Measurements from ENCODE around the gene ACTR3C.
A peak's percentile ranks its signal among the peaks of the same experiment; 100 is the strongest.

The ACTR3C gene

DNA sequence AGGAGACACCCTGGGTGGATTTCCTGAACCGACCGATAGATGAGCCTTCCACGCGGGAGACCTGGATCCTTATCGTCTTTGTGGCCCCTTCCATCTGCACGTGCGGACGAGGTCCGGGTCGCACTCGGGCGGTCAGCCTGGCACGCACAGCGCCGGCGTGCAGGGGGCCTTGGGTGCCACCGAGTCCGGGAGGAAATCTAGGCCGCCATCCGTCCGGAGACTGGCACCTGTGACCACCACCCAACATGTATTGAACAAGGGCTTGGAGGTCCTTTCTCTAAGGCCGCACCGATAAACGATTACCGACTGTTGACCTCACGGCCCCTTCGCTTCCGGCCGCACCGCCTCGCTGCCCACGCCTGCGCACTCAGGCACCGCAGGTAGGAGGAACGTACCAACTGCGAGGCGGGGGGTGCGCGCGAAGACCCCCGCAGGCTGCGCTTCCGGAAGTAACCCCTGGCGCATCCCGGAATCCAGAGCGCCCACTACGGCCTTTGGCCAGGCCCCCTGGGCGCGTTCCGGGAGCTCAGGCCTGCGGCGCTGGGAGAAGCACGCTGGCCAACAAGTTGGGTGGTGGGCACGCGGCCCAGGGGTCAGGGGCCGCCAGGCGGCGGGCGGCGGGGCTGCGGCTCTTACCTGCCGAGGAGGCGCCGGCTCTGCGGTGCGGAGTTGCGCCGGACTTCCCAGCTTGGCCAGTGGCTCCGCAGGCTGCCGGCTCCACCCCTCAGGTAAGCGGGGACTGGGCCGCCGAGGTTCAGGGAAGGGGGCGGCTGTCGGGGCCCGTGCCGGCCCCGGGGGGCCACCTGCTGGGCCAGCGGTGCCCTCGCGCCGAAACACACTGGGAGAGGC, at the start of gene ACTR3C, which contains the start of gene LRRC61:
ACTR3C (minus strand) TSS at position 713 of the 849 bp plus-strand sequence. CDS start 28,249 bp downstream, outside the sequence.
LRRC61 (plus strand) TSS at position 523 of the 849 bp plus-strand sequence. CDS start 13,507 bp downstream, outside the sequence.
- DNase-seq: no peak

DNA sequence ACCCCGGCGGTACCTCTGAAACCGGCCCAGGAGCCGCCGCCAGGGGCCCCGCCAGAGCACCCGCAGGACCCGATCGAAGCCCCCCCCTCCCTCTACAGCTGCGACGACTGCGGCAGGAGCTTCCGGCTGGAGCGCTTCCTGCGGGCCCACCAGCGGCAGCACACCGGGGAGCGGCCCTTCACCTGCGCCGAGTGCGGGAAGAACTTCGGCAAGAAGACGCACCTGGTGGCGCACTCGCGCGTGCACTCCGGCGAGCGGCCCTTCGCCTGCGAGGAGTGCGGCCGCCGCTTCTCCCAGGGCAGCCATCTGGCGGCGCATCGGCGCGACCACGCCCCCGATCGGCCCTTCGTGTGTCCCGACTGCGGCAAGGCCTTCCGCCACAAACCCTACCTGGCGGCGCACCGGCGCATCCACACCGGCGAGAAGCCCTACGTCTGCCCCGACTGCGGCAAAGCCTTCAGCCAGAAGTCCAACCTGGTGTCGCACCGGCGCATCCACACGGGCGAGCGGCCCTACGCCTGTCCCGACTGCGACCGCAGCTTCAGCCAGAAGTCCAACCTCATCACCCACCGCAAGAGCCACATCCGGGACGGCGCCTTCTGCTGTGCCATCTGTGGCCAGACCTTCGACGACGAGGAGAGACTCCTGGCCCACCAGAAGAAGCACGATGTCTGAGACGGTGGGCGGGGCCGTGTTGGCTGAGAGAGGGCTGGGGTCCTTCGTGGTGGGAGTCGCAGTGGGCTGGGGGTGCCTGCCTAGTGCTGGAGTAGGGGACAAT, 49.1 kb upstream of the ACTR3C start:
- no peak for DNase-seq

DNA sequence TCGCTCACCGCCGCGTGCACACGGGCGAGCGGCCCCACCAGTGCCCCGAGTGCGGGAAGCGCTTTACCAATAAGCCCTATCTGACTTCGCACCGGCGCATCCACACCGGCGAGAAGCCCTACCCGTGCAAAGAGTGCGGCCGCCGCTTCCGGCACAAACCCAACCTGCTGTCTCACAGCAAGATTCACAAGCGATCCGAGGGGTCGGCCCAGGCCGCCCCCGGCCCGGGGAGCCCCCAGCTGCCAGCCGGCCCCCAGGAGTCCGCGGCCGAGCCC, 48.6 kb upstream of the ACTR3C start:
- DNase-seq: no peak

DNA sequence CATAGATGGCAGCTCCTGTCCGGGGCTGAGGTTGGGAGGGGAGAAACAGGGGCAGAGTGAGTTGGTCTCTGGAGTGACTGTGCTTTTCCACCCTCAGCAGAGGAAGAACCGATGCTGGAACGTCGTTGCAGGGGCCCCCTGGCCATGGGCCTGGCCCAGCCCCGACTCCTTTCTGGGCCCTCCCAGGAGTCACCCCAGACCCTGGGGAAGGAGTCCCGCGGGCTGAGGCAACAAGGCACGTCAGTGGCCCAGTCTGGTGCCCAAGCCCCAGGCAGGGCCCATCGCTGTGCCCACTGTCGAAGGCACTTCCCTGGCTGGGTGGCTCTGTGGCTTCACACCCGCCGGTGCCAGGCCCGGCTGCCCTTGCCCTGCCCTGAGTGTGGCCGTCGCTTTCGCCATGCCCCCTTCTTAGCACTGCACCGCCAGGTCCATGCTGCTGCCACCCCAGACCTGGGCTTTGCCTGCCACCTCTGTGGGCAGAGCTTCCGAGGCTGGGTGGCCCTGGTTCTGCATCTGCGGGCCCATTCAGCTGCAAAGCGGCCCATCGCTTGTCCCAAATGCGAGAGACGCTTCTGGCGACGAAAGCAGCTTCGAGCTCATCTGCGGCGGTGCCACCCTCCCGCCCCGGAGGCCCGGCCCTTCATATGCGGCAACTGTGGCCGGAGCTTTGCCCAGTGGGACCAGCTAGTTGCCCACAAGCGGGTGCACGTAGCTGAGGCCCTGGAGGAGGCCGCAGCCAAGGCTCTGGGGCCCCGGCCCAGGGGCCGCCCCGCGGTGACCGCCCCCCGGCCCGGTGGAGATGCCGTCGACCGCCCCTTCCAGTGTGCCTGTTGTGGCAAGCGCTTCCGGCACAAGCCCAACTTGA, 48.0 kb upstream of the ACTR3C start:
- DNase-seq: no peak

DNA sequence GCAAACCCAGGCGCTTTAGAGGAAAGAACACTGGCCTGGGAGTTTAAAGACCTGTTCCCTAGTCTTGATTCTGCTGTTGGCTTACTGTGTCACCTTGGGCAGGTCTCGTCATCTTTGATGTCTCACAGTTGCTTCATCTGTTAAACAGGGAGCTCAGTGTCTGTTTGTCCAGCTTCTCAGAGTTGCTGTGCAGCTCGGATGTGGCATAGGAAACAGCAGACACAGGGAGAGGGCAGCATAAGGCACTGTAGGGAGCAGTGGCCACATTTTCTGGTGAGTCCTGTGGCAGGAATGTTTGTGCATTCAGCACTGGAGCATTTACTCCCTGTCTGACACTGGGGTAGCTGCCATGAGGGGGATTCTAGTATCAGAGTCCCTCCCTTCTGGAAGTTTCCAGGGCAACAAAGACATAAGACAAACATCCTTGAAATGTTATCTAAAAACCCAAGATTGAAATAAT, 47.3 kb upstream of the ACTR3C start:
- peak; percentile 9 for DNase-seq

DNA sequence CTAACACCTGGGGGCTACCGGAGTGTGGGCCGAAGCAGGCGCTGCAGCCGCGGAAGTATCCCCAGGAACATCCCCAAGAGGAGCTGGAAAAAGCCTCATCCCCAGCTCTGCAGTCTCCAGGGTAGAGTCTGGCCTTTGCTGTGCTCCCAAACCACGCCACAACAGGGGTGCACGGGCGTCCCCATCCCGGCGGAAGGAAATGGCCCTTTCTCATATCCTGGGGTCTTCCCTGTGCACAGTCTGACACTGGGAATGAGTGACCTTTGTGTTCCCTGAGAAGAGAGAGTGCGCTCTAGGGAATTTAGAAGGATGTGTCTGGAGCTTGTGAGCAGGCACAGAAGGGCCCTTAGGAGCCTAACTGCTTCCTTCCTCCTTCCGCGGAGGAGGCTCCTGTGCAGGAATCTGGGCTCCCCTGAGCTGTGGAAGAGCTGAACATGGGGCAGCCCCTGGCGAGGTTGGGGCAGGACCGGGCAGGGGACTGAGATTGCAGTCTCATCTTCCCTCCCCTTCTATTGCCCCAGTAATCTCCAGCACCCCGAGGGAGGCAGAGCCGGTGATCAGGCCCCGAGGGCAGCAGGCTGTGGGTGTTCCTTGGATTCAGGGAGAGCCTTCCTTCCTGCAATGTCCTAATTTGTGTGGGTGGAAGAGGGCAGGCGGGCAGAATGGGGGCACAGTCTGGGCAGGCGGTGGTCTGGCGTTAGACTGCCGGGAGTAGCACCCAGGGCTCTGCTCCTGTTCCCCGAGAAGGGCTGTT, 46.6 kb upstream of the ACTR3C start:
- DNase-seq: no peak

DNA sequence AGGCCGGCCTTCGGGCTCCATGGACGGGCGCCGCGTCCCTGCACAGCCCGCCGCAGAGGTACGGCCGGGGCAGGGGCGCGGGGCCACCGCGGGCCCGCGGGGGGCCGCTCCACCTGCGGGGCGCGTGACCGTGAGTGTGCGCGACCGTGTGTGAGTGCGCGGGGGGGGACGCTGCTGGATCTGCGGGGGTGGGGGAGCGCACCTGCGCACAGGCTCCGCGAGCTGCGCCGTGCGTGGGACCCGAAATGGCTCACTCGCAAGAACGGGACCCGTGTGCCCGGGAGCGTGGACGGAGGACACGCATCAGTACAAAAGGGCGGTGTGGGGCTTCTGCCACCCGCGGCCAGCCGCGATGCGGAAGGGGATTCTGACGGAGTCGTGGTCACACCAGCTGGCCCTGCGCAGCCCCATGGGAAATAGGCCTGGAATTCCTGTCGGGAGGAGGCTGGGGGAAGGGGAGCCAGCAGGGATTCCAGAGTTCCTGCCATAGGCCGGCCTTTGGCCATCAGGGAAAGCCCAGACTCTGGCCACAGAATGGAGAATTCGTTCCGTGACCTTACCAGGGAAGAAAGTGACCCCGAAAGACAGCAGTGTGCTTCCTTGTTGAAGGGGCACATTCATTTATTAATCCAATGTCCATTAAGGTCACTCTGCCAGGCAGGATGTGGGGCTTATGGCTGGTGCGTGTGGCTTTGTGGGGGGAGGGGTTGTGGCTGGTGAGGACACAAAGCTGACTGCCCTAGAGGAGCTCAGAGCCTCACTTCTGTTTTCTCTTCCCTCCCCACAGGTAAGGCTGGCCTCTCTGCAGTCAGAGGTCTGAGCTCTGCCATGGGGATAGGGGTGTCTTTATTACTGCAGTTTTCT, 45.8 kb upstream of the ACTR3C start:
- peak; percentile 58 for DNase-seq

DNA sequence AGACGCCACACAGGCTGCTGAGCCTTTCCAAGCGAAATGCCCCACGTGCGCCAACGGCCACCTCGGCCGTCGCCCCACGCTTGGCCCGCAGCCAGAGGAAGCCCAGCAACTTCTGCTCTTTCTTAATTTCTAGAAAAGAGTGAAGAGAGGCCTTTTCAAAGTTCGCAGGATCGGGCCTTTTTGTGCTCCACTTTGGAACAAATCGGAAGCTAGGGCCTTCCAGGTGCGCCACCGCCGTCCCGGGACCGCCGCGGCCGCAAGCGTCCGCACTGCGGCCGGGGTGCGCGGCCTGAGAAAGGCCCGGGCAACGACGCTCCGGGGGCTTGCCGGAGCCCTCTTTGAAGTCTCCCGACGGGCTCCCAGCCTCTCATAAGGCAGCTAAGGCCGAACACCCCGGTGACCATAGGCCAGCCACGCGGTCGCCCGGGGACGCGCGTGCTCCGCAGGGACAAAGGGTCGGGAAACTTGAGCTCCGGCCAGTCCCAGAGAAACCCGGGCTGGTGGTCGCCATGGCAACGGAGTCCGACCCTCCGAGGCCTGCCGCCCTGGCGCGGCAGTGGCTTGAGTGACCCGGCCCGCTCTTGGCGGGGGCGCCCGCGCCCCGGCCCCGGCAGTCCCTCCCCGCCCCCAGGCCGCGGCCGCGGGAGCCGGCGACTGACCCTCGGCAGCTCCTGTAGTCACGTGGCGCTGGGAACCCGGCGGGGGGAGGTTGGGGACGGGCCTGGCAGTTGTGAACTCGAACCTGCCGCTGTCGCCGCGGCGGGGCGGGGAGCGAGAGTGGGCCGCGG, 44.9 kb upstream of the ACTR3C start, which contains the start of gene REPIN1:
REPIN1 (plus strand) TSS at position 727 of the 788 bp plus-strand sequence. CDS start 890 bp downstream, outside the sequence.
- DNase-seq: peak; percentile 78

DNA sequence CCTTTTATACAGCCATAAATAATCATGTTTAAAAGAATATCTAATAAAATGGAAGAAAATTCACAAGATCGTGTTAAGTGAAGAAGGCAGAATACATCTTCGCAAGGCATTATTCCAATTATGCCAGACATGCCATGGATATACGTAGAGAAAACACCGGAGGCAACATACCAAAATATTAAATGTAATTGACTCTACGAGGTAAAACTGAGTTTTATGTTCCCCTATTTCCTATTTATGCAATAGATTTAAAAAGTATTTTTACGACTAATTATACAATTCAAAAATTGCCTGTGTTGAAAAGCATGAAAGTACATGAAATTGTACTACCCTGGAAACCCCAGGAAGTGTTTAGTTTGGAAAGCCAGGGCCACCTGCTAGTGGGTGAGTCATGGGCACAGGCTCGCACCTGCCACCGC, 44.3 kb upstream of the ACTR3C start:
- DNase-seq: peak; percentile 16

DNA sequence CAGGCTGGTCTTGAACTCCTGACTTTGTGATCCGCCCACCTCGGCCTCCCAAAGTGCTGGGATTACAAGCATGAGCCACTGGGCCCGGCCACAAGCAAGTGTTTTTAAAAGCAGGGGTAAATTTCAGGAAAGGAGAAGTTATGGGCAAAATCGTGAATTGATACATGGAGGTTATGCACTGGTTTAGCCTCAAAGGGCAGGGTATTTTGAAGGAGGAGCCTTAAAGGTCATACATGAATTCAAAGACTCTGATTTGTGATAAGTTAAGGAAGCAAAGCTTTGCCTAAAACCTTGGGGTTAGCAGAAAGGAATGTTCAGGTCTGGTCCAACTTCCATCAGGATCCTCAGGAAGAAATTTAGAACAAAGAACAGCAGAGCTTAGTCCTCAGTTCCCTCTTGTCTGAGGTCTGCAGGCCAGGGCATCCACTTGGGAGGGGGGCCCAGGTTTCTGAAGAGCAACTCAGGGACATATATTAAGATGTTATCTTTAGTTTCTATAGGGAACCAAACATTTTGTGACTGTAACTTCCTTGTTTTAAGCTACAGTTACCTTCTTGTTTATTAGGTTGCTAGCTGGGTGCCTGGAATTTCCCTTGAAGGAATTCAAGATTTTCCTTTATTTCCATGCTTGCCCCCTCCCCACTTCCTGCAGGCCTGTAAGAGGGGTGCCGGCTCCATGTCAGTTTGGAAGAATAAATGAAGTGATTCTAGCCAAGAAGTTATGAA, 42.5 kb upstream of the ACTR3C start:
- no peak for DNase-seq

DNA sequence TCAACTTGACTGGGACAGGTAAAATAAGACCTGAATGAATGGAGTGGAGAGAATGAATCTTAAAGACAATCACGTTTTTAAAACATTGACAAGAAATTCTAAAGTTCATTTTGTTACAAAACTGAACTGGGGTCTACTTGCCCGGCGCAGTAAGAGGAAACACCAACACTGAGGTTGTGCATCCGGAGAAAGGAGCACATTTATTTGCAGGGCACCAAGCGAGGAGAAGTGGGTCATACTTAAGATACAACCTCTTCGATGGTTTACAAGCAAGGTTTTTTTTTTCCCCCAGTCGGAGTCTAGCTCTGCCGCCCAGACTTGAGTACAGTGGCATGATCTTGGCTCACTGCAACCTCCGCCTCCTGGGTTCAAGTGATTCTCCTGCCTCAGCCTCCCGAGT, 41.8 kb upstream of the ACTR3C start:
- no peak for DNase-seq

DNA sequence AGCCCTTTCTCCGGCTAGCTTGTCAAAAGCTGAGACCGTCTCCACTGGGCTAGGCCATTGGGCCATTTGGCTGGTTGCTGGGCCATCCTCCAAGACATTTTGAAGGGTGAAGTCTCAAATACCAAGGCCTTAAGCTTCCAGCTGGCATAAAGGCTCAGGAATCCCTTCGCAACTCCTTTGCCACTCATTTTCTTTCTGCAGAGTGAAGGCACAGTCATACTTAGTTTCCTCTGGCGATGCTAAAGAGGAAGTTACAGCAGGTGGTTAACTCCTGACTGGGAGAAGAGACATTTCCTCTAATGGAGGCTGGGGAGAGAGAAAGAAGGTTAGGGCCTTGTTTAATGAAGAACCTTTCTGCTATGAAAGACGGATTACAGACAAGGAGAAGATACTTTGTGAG, 40.5 kb upstream of the ACTR3C start:
- DNase-seq: no peak

DNA sequence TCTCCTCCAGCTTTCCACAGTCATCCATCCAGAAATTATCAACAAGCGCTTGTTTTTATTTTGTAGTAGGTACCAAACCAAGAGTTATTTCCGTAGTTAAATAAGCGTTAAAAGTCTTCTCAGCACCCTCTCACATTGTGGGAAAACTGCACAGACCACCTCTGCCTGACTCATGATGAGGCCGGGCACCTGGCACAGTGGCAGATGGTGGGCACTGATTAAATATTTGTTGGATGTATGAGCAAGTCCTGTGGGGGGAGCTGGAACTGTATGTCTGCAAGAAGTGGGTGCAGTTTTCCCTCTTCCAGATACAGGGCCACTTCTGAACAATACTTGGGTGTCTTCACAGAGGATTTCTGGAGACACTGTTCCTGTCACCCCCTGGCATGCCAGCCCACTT, 40.0 kb upstream of the ACTR3C start:
- no peak for DNase-seq

DNA sequence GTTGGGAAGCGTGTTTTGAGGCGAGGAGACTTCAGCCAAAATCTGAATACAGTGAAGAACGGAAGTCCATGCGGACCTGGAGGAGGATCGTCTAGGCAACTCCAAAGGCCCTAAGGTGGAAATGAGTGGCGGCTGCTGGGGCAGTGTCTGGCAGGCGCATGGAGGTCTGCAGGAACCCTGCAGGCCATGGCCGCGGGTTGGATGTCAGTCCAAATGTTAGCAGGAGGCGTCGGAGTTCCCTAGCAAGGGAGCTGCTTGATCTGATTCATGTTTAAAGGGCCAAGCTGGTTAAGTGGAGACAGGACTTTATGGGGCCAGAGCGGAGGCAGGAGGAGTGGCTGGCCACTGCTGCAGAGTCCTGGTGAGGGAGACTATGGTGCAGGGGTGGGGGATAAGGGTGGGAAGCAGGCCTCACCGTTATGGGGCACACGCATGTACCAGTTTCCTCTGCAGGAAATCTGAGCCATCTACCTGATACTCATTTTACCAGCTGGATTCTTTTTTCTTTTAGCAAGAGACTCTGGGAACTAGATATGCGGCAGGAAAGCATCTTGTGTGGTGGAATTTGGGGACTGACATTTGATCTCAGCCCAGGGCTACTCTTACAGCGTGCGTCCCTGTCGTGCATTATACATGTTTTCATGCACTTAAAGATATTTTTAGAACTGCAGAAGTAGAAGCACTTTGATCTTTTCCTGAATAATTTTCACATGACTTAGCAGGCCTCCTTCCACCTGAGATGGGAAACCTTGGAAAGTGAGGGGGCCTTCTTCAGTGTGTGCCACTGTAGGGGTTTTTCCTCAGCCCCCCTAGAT, 38.7 kb upstream of the ACTR3C start:
- DNase-seq: no peak

DNA sequence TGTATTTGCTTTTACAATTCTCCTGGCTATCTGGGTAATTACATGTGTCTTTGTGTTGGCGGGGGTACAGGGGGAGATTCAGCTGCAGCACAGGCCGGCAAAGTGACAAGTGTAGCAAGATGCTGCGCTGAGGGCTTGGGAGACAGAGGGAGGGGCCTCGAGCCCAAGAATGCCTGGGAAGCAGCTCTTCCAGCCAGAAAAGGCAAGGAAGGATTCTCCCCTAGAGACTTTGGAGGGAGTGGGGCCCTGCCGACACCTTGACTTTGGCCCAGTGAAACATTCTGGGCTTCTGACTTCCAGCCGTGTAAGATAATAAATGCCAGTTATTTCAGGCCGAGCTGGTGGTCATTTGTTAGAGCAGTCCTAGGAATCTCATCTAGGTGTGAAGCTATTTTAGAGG, 38.1 kb upstream of the ACTR3C start:
- no peak for DNase-seq

DNA sequence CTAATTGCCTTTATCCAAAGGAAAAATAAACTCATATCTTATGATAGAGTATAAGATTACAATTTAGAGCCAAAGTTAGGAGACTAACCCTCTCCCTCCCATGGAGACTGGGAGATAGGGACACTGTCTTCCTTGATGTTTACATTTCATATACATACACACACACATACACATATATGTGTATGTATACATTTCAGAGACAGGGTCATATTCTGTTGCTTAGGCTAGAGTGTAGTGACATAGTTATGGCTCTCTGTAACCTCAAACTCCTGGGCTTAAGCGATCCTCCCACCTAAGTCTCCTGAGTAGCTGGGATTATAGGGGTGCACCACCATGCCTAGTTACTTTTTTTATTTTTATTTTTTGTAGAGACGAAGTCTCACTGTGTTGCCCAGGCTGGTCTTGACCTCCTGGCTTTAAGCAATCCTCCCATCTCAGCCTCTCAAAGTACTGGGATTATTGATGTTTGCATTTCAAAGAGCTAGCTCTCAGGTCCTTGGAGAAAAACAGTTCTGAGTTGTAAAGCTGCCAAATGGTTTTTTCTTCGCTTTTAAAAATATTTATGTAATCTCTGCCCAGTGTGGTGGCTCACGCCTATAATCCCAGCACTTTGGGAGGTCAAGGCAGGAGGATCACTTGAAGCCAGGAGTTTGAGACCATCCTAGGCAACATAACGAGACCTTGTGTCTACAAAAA, 37.2 kb upstream of the ACTR3C start:
- DNase-seq: no peak

DNA sequence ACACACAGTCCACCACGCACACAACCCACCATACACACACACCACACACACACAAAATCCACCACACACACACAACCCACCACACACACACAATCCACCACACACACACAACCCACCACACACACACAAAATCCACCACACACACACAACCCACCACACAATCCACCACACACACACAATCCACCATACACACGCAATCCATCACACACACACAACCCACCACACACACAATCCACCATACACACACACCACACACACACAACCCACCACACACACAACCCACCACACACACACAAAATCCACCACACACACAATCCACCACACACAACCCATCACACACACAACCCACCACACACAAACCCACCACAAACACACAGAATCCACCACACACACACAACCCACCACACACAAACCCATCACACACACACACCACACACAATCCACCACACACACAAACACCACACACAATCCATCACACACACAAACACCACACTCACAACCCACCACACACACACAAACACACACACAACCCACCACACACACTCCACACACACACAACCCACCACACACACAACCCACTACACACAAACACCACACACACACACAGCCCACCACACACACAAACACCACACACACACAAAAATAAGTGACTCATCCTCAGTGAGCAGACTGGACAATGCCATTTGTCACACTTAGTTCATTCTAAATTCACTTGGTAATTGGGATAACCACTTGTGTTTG, 36.4 kb upstream of the ACTR3C start:
- no peak for DNase-seq

Measured in HCEC 1CT (cell line).